Breast epithelium (tissue), 4 donors: Measurements from ENCODE around the gene FBN1. TPM values are rescaled to one million over a fixed set of nuclear protein-coding genes. Genes with fewer than 3 reads are reported as not detected.

Experiments
- DNase-seq, 2 donors: peaks; one replicate each; pipeline ENCODE4 v3.0.0-alpha.2; 2019; ENCODE audit warnings: low spot score in 2 of 2
- H3K27ac ChIP-seq, 2 donors: fragments of 200-600 bp; sonication (generic) in 1 of 2; one replicate each; pipeline ENCODE4 v1.5.1; 2016 to 2019; ENCODE audit warnings: mild to moderate bottlenecking in 1 of 2
- H3K27me3 ChIP-seq, 2 donors: fragments of 200-600 bp; sonication (generic) in 1 of 2; one replicate each; pipeline versions ENCODE4 v1.5.1 to v1.6.0; 2017 to 2019; ENCODE audit warnings: control low read depth in 1 of 2, mild to moderate bottlenecking in 1 of 2
- H3K36me3 ChIP-seq: fragments of 200-600 bp; one replicate; pipeline ENCODE4 v1.5.1; 2019
- H3K4me1 ChIP-seq, 2 donors: fragments of 200-600 bp; sonication (generic); one replicate each; pipeline ENCODE4 v1.5.1; 2016 to 2019; ENCODE audit warnings: control low read depth in 1 of 2
- H3K4me3 ChIP-seq, 3 donors: fragments of 200-600 bp; sonication (generic); 1 replicate in 2 of 3; 2 replicates in 1 of 3; pipeline ENCODE4 v1.5.1; 2016 to 2019; ENCODE audit warnings: mild to moderate bottlenecking in 3 of 3, moderate library complexity in 2 of 3
- H3K9me3 ChIP-seq, 2 donors: fragments of 200-600 bp; sonication (generic) in 1 of 2; one replicate each; pipeline ENCODE4 v1.5.1; 2016 to 2019; ENCODE audit warnings: control low read depth in 1 of 2
- POLR2A ChIP-seq: fragments of 450-650 bp; IDR thresholded peaks from one replicate; pipeline ENCODE4 v1.6.1; 2016; ENCODE audit warnings: antibody characterized with exemption, mild to moderate bottlenecking, moderate library complexity
- POLR2AphosphoS5 ChIP-seq, 3 donors: sonication (generic); formaldehyde crosslinking; IDR thresholded peaks; one replicate each; pipeline ENCODE4 v1.6.1; 2017; ENCODE audit warnings: antibody characterized with exemption in 3 of 3
- intact Hi-C: fragments of 100-400 bp; cut with DNase I; formaldehyde crosslinking; loops from one replicate; pipeline ENCODE4 v1.15.1; 2023; ENCODE audit warnings: low total_unique reads
- total RNA-seq, 3 donors: library from RNA; depleted of rRNA; stranded (reverse); fragments of >200 nt; gene quantifications; one replicate each; pipeline ENCODE4 v1.1.0, GENCODE V29; 2016
- TF ChIP-seq, protein P1 (sequence below), 3 donors: fragments of 450-650 bp; IDR thresholded peaks; one replicate each; pipeline ENCODE4 v1.5.1; 2016 to 2017; ENCODE audit warnings: antibody characterized with exemption in 3 of 3, mild to moderate bottlenecking in 3 of 3, moderate library complexity in 3 of 3

FBN1 gene
- total RNA-seq, 3 donors from 2014 or later = 38.5 to 210 (median 83.2) TPM

DNA sequence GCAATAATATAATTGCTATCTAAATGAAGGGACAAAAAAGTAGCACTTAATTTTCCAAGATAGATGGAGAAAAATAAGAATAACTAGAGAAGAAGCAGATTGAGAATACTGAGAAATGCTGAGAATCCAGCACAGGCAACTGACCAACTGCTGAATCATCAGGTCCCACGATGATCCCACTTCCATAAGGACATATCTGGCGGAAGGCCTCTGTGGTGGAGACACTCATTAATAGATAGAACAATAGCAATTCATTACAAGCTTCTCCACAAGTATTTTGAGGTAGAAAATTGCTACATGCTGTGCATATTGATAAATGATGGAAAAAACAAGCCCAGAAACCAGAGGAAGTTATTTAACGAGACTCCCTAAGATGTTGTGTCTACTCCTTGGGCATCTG is 208.3 kb downstream of the FBN1 start:
- H3K4me3 ChIP-seq = no peak overlapping the region
- intact Hi-C loops = no loop called here
- no peak for DNase-seq
- H3K36me3 ChIP-seq = peaks cover 5% of the 10 kb centered on the region
- TF ChIP-seq POLR2A = no peak
- TF ChIP-seq POLR2AphosphoS5 (IDR thresholded peaks at IDR 0.05) = no peak
- H3K9me3 ChIP-seq = no peaks in the 10 kb centered on the region
- no peak overlapping the region for H3K27ac ChIP-seq
- H3K27me3 ChIP-seq = no peaks in the 10 kb centered on the region
- no peaks in the 10 kb centered on the region for H3K4me1 ChIP-seq

GRCh38 chr15:48435321-48435720 is 210.2 kb downstream of the FBN1 start:
- intact Hi-C loops = no loop called here
- H3K4me3 ChIP-seq = no peak overlapping the region

GRCh38 chr15:48433226-48433886 is 212.2 kb downstream of the FBN1 start:
- Histone ChIP-seq H3K4me1 (no peaks in the 10 kb centered on the region), H3K27ac (no peak overlapping the region), H3K27me3 (no peaks in the 10 kb centered on the region), H3K9me3 (no peaks in the 10 kb centered on the region), H3K36me3 (peaks cover 5% of the 10 kb centered on the region), H3K4me3 (no peak overlapping the region)
- no peak for DNase-seq
- TF ChIP-seq POLR2A = no peak
- intact Hi-C loops = no loop called here

More at GRCh38 chr15:48435321-48435720, 210.2 kb downstream of the FBN1 start:
- Histone ChIP-seq H3K9me3 (no peaks in the 10 kb centered on the region), H3K27me3 (no peaks in the 10 kb centered on the region), H3K27ac (no peak overlapping the region), H3K4me1 (no peaks in the 10 kb centered on the region), H3K36me3 (peaks cover 5% of the 10 kb centered on the region)
- no peak for DNase-seq
- no peak for TF ChIP-seq POLR2AphosphoS5 (IDR thresholded peaks at IDR 0.05)
- no peak for TF ChIP-seq POLR2A
- TF ChIP-seq, protein P1, sequence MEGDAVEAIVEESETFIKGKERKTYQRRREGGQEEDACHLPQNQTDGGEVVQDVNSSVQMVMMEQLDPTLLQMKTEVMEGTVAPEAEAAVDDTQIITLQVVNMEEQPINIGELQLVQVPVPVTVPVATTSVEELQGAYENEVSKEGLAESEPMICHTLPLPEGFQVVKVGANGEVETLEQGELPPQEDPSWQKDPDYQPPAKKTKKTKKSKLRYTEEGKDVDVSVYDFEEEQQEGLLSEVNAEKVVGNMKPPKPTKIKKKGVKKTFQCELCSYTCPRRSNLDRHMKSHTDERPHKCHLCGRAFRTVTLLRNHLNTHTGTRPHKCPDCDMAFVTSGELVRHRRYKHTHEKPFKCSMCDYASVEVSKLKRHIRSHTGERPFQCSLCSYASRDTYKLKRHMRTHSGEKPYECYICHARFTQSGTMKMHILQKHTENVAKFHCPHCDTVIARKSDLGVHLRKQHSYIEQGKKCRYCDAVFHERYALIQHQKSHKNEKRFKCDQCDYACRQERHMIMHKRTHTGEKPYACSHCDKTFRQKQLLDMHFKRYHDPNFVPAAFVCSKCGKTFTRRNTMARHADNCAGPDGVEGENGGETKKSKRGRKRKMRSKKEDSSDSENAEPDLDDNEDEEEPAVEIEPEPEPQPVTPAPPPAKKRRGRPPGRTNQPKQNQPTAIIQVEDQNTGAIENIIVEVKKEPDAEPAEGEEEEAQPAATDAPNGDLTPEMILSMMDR (IDR thresholded peaks at IDR 0.05) = no peak

DNA sequence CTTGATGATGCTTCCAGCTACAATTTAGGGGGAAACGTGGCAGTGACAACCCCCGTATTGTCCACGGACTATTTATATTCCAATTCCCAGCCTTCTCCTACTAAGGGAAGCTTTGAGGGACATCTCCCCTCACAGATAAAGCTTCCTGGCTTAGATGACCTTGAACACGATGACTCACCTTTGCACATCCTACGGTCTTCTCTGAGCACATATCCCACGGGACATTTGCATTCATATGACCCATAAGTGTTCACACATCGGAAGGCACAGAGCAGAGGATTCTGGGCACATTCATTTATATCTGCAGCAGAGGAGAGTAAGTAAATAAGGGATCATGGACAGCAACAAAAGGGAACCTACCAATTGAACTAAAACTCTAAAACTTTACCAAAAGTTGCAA is 212.8 kb downstream of the FBN1 start:
- Histone ChIP-seq H3K27me3 (no peaks in the 10 kb centered on the region), H3K9me3 (no peaks in the 10 kb centered on the region), H3K27ac (no peak overlapping the region), H3K4me3 (no peak overlapping the region), H3K36me3 (peaks cover 5% of the 10 kb centered on the region), H3K4me1 (no peaks in the 10 kb centered on the region)
- intact Hi-C loops = no loop called here
- TF ChIP-seq POLR2A = no peak
- TF ChIP-seq POLR2AphosphoS5 (IDR thresholded peaks at IDR 0.05) = no peak
- TF ChIP-seq, protein P1 (IDR thresholded peaks at IDR 0.05) = no peak
- DNase-seq = no peak

DNA sequence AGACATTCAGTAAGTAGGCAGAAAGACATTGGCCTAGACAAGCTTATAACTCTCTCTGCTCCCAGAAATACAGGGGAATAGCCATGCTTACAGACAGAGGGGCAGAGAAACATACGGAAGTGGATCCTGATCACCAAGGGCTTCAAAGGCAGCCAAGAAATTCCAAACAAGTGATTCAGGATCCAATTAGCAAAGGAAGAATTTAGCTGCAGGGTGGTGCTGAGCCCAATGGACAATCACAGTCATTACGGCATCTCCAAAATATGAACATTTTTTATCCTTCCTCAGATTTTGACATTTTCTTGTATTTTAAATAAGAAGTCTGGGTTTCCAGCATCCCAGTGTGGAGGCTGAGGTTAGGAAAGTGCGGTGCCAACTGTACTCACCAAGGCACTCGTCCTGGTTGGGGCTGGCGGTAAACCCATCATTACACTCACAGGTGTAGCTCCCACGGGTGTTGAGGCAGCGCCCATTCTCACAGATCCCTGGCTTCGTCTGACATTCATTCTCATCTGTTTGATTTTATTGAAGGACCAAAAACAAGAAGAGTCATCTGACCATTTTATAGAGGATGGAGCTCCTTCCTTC is 217.5 kb downstream of the FBN1 start:
- no peak for DNase-seq
- Histone ChIP-seq H3K4me1 (no peaks in the 10 kb centered on the region), H3K9me3 (no peaks in the 10 kb centered on the region), H3K4me3 (no peak overlapping the region), H3K27me3 (no peaks in the 10 kb centered on the region), H3K27ac (peak overlapping the region in 1 of 2 donors; percentile 30), H3K36me3 (peaks cover 3% of the 10 kb centered on the region)
- TF ChIP-seq, protein P1 (IDR thresholded peaks at IDR 0.05) = no peak
- TF ChIP-seq POLR2A (no peak), POLR2AphosphoS5 (IDR thresholded peaks at IDR 0.05) (no peak)
- intact Hi-C loops = no loop called here

- H3K36me3 ChIP-seq = peaks cover 3% of the 10 kb centered on the region
- H3K9me3 ChIP-seq = no peaks in the 10 kb centered on the region
- H3K27ac ChIP-seq = no peak overlapping the region
- H3K4me1 ChIP-seq = no peaks in the 10 kb centered on the region
- intact Hi-C loops = no loop called here
- TF ChIP-seq, protein P1 (IDR thresholded peaks at IDR 0.05) = no peak
- no peaks in the 10 kb centered on the region for H3K27me3 ChIP-seq
- no peak for DNase-seq
- H3K4me3 ChIP-seq = no peak overlapping the region
These were observed 218.0 kb downstream of the FBN1 start for GRCh38 chr15:48427479-48427878.
